Hindlimb muscle (tissue), 1 donor: Measurements from ENCODE around the gene LELP1. TPM values are rescaled to one million over a fixed set of nuclear protein-coding genes. Genes with fewer than 3 reads are reported as not detected.
A peak's percentile ranks its signal among the peaks of the same experiment; 100 is the strongest.
"Not testable (repeated sequence)": the region's sequence is repeated elsewhere in the genome, so short reads cannot be mapped to it uniquely, and the experiment has no call there.

Experiments used
- DNase-seq: peaks from one replicate; pipeline ENCODE4 v3.0.0-alpha.2; 2013
- polyA plus RNA-seq: library from polyadenylated mRNA; unstranded; fragments of 120-200 nt; gene quantifications from one replicate; pipeline ENCODE4 v1.2.1, GENCODE V29; 2013; ENCODE audit not compliant: insufficient read length

LELP1 gene
- not detected for polyA plus RNA-seq

DNA sequence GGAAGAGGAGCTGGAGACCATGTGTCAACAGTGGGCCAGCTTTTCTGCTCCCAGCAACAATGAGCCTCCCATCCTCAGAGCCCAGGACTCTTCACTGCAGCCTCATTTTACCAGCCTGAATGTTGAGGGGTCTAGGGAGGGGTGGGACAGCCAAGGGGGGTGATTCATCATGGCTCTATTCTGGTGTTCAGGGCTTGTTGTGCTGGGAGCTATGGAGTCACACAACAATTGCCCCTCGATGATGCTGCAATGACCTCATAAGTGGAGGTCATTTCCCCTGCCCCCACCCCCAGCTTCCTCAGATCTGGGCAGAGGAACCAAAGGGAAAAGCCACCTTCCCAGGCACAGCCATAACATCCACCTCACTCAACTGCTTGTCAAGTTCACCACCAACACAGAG is at the start of gene LELP1:
Gene LELP1, plus strand, starts transcription at position 301 of the 400 bp plus-strand sequence. CDS start 1,278 bp downstream, outside the sequence.
- no peak for DNase-seq

- no peak for DNase-seq
Measured at GRCh38 chr1:153155541-153155940, 47.7 kb upstream of the LELP1 start.

DNA sequence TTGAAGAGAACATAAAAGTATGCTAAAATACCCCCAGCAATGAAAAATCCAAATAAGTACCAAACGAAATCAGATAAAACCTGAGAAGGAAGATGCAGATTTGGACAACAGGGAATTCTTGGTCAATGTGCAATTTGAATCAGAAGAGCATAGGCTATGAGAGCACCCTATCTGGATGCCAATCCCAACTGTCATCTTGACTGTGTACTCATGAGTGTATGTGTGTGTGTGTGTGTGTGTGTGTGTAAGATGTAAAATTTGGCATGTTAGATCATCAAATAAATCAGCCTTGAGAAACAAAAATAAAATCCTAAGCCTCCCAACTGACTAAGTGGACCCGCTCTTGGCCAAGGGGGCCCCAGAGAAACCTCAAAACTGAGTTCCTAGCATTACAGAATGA is 34.5 kb upstream of the LELP1 start:
- no peak for DNase-seq

GRCh38 chr1:153174624-153175023 is 28.6 kb upstream of the LELP1 start:
- no peak for DNase-seq

DNA sequence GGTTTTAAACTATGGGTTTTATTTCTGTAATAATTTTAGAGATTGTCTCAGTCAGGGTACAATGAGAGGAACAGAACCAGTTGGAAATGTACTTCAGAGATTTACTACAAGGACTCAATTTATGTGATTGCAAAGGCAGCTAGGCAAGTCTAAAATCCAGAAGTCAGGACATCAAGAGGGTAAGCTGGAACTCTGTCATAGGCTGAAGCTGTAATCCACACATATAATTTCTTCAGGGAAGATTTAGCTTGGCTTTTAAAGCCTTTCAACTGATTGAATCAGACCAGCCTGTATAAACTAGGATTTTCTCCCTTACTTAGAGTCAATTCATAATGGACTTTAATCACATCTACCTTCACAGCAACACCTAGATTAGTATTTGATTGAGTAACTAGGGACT is 24.3 kb upstream of the LELP1 start:
- DNase-seq, result no peak

DNA sequence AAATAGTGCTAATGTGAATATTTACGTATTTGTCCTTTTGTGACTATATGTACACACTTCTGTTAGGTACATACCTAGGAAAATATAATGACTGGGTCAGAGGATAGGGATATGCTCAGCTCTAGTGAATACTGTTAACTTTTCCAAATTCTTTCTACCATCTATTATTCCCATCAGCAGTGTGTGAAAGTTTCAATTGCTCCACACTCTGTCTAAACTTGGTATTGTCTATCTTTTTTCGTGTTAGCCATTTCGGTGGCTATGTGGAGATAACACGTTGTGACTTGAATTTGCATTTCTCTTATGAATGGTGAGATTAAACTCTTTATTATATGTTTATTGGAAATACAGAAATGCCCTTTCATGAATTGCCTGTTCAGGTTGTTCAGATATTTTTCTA is 22.7 kb upstream of the LELP1 start:
- no peak for DNase-seq

DNA sequence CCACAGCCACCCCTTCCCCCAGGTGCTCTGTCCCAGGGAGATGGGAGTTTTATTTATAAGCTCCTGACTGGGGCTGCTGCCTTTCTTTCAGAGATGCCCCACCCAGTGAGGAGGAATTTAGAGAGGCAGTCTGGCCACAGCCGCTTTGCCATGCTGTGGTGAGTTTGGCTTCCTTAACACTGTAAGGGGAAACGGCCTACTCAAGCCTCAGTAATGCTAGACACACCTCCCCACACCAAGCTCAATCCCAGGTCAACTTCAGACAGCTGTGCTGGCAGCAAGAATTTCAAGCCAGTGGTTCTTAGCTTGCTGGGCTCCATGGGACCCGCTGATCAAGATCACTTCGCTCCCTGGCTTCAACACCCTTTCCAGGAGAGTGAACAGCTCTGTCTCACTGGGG is 14.9 kb upstream of the LELP1 start:
- DNase-seq, result not testable (repeated sequence)

- DNase-seq, result no peak
Measured at GRCh38 chr1:153190373-153190772, 12.9 kb upstream of the LELP1 start.

DNA sequence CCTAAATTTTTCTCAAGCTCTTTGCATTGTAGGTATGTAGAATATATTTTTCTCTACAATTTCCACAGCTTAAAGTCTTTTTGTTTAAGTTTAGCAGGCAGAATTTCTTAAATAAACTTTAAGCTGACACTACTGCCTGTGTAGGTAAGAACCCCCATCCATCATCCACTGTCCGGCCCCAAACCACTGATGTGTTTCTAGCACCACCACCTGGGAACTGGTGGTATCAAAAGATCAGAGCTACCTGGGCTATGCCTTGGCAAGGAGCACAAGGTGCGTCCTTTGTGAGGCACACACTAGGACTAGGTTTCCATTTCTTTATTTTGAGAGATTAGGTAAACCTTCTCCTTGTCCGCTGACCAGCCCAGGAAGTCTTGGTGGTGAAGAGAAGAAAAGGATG is 10.5 kb upstream of the LELP1 start:
- DNase-seq, result no peak

GRCh38 chr1:153194331-153195050 is 8.7 kb upstream of the LELP1 start:
- DNase-seq, result no peak

GRCh38 chr1:153195216-153195615 is 8.0 kb upstream of the LELP1 start:
- DNase-seq, result no peak

- DNase-seq, result no peak
Measured at GRCh38 chr1:153202006-153202405, 1.2 kb upstream of the LELP1 start.

GRCh38 chr1:153206631-153207030 is 3.4 kb downstream of the LELP1 start:
- DNase-seq, result no peak

- DNase-seq, result no peak
Measured at GRCh38 chr1:153210206-153210605, 7.0 kb downstream of the LELP1 start.

- DNase-seq, result no peak
Measured at GRCh38 chr1:153212201-153212600, 9.0 kb downstream of the LELP1 start.

DNA sequence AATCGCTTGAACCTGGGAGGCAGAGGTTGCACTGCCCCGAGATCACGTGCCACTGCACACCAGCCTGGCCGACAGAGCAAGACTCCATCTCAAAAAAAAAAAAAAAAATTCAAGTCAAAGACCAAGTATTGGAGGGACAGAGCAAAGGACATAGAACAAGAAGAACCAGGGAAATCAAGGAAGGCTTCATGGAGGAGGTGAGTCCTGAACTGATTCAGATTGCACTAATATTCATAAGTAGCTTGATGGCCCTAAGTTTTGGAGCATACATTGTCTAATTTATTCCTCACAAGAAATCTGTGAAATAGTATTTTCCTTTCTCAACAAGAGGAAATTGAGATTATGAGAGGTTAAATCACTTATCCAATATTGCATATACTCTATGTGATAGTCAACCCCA is 10.3 kb downstream of the LELP1 start:
- no peak for DNase-seq

GRCh38 chr1:153217212-153217611 is 14.0 kb downstream of the LELP1 start, which contains the start of gene PRR9:
PRR9 (plus strand) TSS chr1:153217584; CDS start chr1:153218145, 561 bp downstream.
- no peak for DNase-seq

GRCh38 chr1:153217744-153218416 is 14.7 kb downstream of the LELP1 start:
- no peak for DNase-seq

GRCh38 chr1:153220606-153221303 is 17.5 kb downstream of the LELP1 start:
- DNase-seq, result no peak

- DNase-seq, result peak; percentile 9
Measured at GRCh38 chr1:153223040-153223891, 20.0 kb downstream of the LELP1 start.

DNA sequence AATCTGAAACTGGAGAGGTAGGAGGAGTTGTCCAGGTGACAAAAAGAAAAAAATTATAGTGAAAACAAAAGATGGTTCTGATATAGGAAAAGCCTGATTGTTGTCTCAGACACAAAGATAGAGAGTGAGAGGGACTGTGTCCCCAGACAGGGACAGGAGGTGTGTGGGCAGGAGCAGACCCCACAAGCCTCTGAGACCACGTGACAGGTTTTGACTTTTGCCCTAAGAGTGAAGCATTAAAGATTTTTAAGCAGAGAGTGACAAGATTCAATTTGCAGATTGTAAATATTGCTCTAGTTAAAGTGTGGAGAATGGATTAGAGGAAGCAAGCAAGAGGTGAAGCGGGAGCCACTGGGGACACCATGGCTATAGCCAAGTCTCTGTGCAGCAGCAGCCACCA is 24.6 kb downstream of the LELP1 start:
- no peak for DNase-seq

DNA sequence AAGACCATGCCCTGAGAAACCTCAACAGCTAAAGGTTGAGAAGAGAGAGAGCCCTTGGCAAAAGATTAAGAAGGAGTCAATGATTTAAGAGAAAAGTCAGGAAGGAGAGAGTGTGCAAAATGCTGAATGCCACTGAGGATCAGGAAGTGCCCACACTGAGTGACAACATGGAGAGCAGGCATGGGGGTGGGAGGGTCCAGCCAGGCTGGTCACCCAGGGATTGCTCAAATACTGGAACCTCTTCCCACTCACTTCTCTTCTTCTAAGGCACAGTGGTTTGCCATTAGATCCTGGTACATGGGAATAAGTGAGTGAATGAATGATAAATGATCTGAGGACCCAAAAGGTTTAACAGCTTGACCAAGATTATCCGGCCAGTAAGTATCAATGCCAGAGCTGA is 25.3 kb downstream of the LELP1 start:
- no peak for DNase-seq
